HUES48 (cell line): ENCODE results near the gene FAT2.

Experiments
- H3K27ac ChIP-seq: one replicate; pipeline ENCODE4 v1.7.0; 2013; ENCODE audit warnings: low read depth, low read length, inconsistent platforms
- H3K27me3 ChIP-seq: 2 replicates; pipeline ENCODE4 v1.6.1; 2013; ENCODE audit warnings: mild to moderate bottlenecking, low read length; ENCODE audit not compliant: control insufficient read depth, insufficient read depth
- H3K36me3 ChIP-seq: 2 replicates; pipeline ENCODE4 v1.6.1; 2013; ENCODE audit warnings: low read length; ENCODE audit not compliant: control insufficient read depth, insufficient read depth
- H3K4me1 ChIP-seq: 2 replicates; pipeline ENCODE4 v1.6.1; 2013; ENCODE audit warnings: mild to moderate bottlenecking, low read length; ENCODE audit not compliant: control insufficient read depth, insufficient read depth
- H3K4me3 ChIP-seq: 2 replicates; pipeline ENCODE4 v1.5.1; 2013; ENCODE audit warnings: mild to moderate bottlenecking, low read depth, low read length
- H3K9ac ChIP-seq: 2 replicates; pipeline ENCODE4 v1.6.1; 2013; ENCODE audit warnings: mild to moderate bottlenecking, low read depth, low read length, moderate library complexity
- H3K9me3 ChIP-seq: 2 replicates; pipeline ENCODE4 v1.6.1; 2013; ENCODE audit warnings: low read length; ENCODE audit not compliant: control insufficient read depth, insufficient read depth

The FAT2 gene

DNA sequence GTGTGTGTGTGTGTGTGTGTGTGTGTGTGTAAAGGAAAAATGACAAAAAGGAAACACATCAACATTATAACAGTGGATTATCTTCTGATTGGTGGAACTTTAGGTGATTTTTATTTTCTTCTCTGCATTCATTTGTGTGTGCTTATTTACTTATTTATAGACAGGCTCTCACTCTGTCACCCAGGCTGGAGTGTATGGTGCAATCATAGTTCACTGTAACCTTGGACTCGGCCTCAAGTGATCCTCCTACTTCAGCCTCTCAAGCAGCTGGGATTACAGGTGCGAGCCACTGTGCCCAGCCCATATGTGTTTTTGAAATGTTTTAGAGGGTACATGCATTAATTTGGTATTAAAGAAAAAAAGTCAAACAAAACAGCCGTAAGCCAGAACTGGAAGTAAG is 39.1 kb downstream of the FAT2 start:
- H3K36me3 ChIP-seq = no peaks in the 10 kb centered on the region
- H3K9me3 ChIP-seq = no peaks in the 10 kb centered on the region
- H3K27me3 ChIP-seq = no peaks in the 10 kb centered on the region
- H3K4me1 ChIP-seq = peaks cover 4% of the 10 kb centered on the region
- H3K9ac ChIP-seq = no peak overlapping the region
- H3K4me3 ChIP-seq = no peak overlapping the region
- H3K27ac ChIP-seq = no peak overlapping the region

DNA sequence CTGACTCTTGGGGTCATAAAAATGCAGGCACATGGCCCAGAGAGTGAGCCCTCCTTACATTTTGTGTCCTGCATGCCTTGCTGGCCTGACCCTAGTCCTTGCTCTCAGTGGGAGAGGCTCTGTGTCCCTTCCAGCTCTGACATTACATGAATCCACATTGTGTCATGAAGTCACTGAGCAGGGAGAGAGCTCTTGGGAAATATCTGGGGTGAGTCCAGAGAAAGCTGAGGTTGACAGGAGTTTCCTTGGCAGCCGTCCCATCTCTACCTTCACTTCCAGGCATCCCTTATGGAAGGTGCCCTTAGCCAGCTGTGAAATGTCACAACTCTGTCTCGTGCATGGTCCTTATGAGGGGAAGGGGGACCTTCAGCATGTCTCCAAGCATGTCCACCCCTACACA is 41.0 kb downstream of the FAT2 start:
- Histone ChIP-seq H3K27me3 (no peaks in the 10 kb centered on the region), H3K9me3 (no peaks in the 10 kb centered on the region), H3K4me1 (peaks cover 5% of the 10 kb centered on the region), H3K9ac (no peak overlapping the region), H3K36me3 (no peaks in the 10 kb centered on the region), H3K4me3 (no peak overlapping the region), H3K27ac (no peak overlapping the region)

DNA sequence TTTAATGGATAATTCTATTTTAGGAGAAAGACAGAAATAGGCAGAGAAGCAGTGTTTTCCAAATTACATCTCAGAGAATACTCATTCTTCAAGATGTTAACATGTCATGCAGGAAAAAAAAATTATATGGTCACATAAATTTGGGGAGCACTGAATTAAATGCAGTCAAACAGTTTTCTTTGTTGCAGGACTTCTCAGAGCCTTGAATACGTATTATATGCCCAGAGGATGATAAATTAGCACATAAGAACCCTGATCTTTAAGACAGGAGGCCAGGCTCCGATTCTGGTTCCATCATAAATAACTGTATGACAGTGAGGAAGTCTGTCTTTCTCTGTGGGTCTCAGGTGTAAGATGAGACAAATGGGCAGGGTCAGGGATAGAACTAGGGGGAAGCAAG is 41.4 kb downstream of the FAT2 start:
- Histone ChIP-seq H3K4me1 (peaks cover 5% of the 10 kb centered on the region), H3K27ac (no peak overlapping the region), H3K9me3 (no peaks in the 10 kb centered on the region), H3K27me3 (no peaks in the 10 kb centered on the region), H3K9ac (no peak overlapping the region), H3K4me3 (no peak overlapping the region), H3K36me3 (no peaks in the 10 kb centered on the region)

DNA sequence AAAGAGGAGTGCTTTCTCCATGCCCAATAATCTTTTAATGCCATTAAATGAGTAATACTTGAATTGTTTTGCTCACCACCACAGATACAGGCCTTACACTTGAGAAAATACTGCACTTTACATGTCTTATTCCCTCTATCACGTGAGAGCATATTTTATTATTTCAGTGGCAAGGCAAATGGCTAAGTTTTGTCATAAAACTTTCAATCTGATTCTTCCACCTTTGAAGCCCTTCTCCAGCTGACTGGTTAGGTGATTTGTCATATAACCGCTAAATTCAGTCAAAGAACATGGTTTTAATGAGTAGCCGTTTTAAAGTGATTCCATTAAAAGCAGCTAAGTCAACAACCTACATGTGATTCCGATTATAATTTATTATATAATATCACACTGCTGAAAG is 43.8 kb downstream of the FAT2 start:
- no peaks in the 10 kb centered on the region for H3K9me3 ChIP-seq
- H3K4me3 ChIP-seq = no peak overlapping the region
- H3K4me1 ChIP-seq = peaks cover 5% of the 10 kb centered on the region
- no peaks in the 10 kb centered on the region for H3K27me3 ChIP-seq
- H3K27ac ChIP-seq = no peak overlapping the region
- no peaks in the 10 kb centered on the region for H3K36me3 ChIP-seq
- H3K9ac ChIP-seq = no peak overlapping the region

DNA sequence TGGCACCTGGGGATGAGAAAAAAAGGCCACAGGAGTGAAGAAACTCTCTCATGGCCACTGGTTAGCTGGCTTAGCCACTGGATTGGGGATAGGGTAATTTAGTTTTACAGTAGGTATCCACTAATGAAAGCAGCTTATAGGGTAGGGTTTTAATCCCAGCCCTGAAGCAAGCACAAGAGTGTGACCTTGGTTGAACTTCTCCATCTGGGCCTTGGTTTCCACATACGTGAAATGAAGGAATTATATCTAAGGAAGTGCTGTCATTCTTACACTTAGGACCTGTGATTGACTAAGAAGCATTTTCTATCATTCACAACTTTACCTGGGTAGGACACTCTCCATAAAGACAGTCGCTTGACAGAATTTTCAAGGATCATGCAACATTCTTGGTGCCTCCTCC is 49.6 kb downstream of the FAT2 start:
- Histone ChIP-seq H3K27ac (no peak overlapping the region), H3K4me1 (no peaks in the 10 kb centered on the region), H3K4me3 (no peak overlapping the region), H3K9me3 (no peaks in the 10 kb centered on the region), H3K9ac (no peak overlapping the region), H3K36me3 (no peaks in the 10 kb centered on the region), H3K27me3 (no peaks in the 10 kb centered on the region)
